Thoracic aorta (tissue), 2 donors: ENCODE data around the gene PDE1A. TPM values are rescaled to one million over a fixed set of nuclear protein-coding genes. Genes with fewer than 3 reads are reported as not detected.

Source experiments
- ATAC-seq: fragments of 150-250 bp; one replicate; pipeline ENCODE4 v1.8.0; 2017; ENCODE audit warnings: low read depth; ENCODE audit not compliant: insufficient number of reproducible peaks, low FRiP score
- DNase-seq: peaks from one replicate; pipeline ENCODE4 v3.0.0-alpha.2; 2020; ENCODE audit warnings: low spot score
- H3K27ac ChIP-seq, 2 donors: fragments of 200-600 bp; sonication (generic); 1 replicate in 1 of 2; 2 replicates in 1 of 2; pipeline ENCODE4 v1.5.1; 2016; ENCODE audit warnings: mild to moderate bottlenecking in 2 of 2, moderate library complexity in 2 of 2
- H3K27me3 ChIP-seq: fragments of 200-600 bp; sonication (generic); replicated peaks from 2 replicates; pipeline ENCODE4 v1.6.0; 2016; ENCODE audit warnings: mild to moderate bottlenecking; ENCODE audit not compliant: insufficient read depth
- H3K36me3 ChIP-seq: fragments of 200-600 bp; sonication (generic); one replicate; pipeline ENCODE4 v1.5.1; 2016
- H3K4me1 ChIP-seq, 2 donors: fragments of 200-600 bp; sonication (generic); 1 replicate in 1 of 2; 2 replicates in 1 of 2; pipeline versions ENCODE4 v1.5.1 to v1.6.0; 2016; ENCODE audit warnings: low read depth in 2 of 2, mild to moderate bottlenecking in 1 of 2; ENCODE audit not compliant: control insufficient read depth in 1 of 2
- H3K4me3 ChIP-seq: fragments of 200-600 bp; sonication (generic); 2 replicates; pipeline ENCODE4 v1.5.1; 2016; ENCODE audit warnings: mild to moderate bottlenecking
- H3K9me3 ChIP-seq: fragments of 200-600 bp; sonication (generic); 2 replicates; pipeline ENCODE4 v1.5.1; 2016
- total RNA-seq, 2 donors: library from RNA; depleted of rRNA; stranded (reverse); fragments of >200 nt; gene quantifications; one replicate each; pipeline versions ENCODE4 v1.1.0 to v1.2.3, GENCODE V29; 2016
- TF ChIP-seq, protein P1 (sequence below): fragments of 200-600 bp; sonication (generic); IDR thresholded peaks from one replicate; pipeline ENCODE4 v1.5.1; 2019; ENCODE audit warnings: antibody characterized with exemption

PDE1A gene
- total RNA-seq, 2 donors from 2014 or later: 31.7 to 35.2 TPM

- H3K4me3 ChIP-seq: no peak overlapping the region
- TF ChIP-seq, protein P1, sequence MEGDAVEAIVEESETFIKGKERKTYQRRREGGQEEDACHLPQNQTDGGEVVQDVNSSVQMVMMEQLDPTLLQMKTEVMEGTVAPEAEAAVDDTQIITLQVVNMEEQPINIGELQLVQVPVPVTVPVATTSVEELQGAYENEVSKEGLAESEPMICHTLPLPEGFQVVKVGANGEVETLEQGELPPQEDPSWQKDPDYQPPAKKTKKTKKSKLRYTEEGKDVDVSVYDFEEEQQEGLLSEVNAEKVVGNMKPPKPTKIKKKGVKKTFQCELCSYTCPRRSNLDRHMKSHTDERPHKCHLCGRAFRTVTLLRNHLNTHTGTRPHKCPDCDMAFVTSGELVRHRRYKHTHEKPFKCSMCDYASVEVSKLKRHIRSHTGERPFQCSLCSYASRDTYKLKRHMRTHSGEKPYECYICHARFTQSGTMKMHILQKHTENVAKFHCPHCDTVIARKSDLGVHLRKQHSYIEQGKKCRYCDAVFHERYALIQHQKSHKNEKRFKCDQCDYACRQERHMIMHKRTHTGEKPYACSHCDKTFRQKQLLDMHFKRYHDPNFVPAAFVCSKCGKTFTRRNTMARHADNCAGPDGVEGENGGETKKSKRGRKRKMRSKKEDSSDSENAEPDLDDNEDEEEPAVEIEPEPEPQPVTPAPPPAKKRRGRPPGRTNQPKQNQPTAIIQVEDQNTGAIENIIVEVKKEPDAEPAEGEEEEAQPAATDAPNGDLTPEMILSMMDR: no peak
Measured at GRCh38 chr2:182416191-182416590, 10.6 kb downstream of the PDE1A start.

DNA sequence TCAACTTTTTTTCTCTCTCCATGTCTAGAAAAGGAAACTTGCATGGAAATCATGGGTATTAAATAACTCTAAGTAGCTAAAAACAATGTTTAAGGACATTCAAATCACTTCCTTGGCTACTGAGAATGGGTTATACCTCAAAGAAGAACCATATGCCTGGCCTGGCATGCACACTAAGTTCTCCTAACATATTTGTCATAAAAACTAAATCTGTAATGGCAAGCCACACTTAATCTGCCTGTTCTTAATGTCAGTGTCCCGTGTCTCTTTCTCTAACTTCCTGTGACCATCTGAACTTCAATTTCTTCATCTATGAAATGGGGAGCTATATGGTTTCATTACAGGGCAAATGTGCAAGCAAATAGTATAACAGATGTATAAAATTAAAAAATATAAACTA, 11.1 kb downstream of the PDE1A start:
- ATAC-seq: no peak
- TF ChIP-seq, protein P1: no peak
- no peak overlapping the region for H3K27ac ChIP-seq
- no peaks in the 10 kb centered on the region for H3K36me3 ChIP-seq
- H3K4me1 ChIP-seq: peaks cover 0 to 8% of the 10 kb centered on the region in 2 donors
- no peaks in the 10 kb centered on the region for H3K9me3 ChIP-seq
- no peak for DNase-seq
- no peak overlapping the region for H3K4me3 ChIP-seq
- no peaks in the 10 kb centered on the region for H3K27me3 ChIP-seq

More at GRCh38 chr2:182416191-182416590, 10.6 kb downstream of the PDE1A start:
- H3K27me3 ChIP-seq: no peaks in the 10 kb centered on the region
- no peak overlapping the region for H3K27ac ChIP-seq
- DNase-seq: no peak
- H3K9me3 ChIP-seq: no peaks in the 10 kb centered on the region
- peaks cover under 1 to 12% of the 10 kb centered on the region in 2 donors for H3K4me1 ChIP-seq
- H3K36me3 ChIP-seq: no peaks in the 10 kb centered on the region
- no peak for ATAC-seq

DNA sequence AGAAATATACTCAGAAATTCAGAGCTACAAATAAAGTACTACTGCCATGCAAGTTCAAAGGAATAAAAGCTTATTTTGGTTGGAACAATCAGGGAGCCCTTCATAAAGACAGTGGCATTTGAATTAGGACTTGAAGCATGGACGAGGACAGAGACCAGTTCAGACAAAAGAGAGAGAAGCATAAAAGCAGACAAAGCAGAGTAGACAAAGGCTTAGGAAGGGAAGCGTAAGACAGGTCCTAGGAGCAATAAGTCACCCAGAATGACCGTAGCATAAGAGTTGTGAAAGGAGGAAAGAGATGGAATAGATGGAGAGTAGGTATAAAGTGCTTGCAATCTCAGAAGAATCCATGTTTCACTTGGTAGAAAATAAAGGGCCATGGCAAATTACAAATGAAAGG, 14.0 kb downstream of the PDE1A start:
- TF ChIP-seq, protein P1: no peak
- no peak overlapping the region for H3K27ac ChIP-seq
- DNase-seq (no peak), ATAC-seq (no peak)
- no peaks in the 10 kb centered on the region for H3K36me3 ChIP-seq
- H3K9me3 ChIP-seq: no peaks in the 10 kb centered on the region
- H3K27me3 ChIP-seq: no peaks in the 10 kb centered on the region
- H3K4me1 ChIP-seq: peaks cover 0 to 6% of the 10 kb centered on the region in 2 donors
- H3K4me3 ChIP-seq: no peak overlapping the region

DNA sequence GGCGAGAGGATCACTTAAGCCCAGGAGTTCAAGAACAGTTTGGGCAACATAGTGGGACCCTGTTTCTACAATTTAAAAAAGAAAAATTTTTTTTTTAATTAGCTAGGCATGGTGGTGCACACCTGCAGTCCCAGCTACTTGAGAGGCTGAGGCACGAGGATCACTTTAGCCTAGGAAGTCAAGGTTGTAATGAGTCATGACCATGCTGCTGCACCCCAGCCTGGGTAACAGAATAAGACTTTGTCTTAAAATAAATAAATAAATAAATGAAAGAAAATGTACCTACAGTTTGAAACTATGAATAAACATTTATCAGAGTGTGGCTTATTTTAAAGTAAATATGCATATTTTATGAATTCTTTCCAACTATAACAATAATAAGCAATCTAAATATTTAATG, 16.7 kb downstream of the PDE1A start:
- no peaks in the 10 kb centered on the region for H3K36me3 ChIP-seq
- DNase-seq (no peak), ATAC-seq (no peak)
- H3K4me3 ChIP-seq: no peak overlapping the region
- H3K4me1 ChIP-seq: peaks cover 7 to 10% of the 10 kb centered on the region in 2 donors
- TF ChIP-seq, protein P1: no peak
- H3K27ac ChIP-seq: no peak overlapping the region
- H3K9me3 ChIP-seq: no peaks in the 10 kb centered on the region
- H3K27me3 ChIP-seq: no peaks in the 10 kb centered on the region

DNA sequence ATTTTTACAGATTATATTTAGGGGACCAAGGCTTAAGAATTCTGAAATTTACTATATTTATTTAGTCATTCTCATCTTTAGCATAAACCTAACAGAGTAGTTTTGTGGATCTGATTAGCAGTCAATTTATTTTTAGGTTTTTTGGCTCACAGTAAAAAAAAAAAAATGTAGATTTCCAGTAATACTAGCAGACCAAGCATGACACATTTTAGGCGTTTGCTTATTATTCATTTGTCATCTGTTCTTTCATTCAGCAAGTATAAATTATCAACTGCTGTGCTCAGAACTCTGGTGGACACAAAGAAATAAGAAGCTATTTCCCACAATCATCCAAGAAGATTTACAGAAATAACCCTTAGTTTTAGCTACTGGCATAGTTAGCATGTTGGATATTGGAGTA, 20.6 kb downstream of the PDE1A start:
- Histone ChIP-seq H3K9me3 (no peaks in the 10 kb centered on the region), H3K27ac (no peak overlapping the region), H3K27me3 (no peaks in the 10 kb centered on the region), H3K36me3 (no peaks in the 10 kb centered on the region), H3K4me3 (no peak overlapping the region), H3K4me1 (peaks cover 5 to 7% of the 10 kb centered on the region in 2 donors)
- TF ChIP-seq, protein P1: no peak
- DNase-seq (no peak), ATAC-seq (peak; percentile 73)
